HepG2 (cell line): ENCODE data around the gene LCA5. TPM values are rescaled to one million over a fixed set of nuclear protein-coding genes. Genes with fewer than 3 reads are reported as not detected.

Experiments
- AKAP8 ChIP-seq: sonication (generic); formaldehyde crosslinking; IDR thresholded peaks from 2 replicates; pipeline ENCODE4 v1.5.1; 2020; ENCODE audit warnings: mild to moderate bottlenecking, missing genetic modification reagents
- GLI4 ChIP-seq: sonication (generic); formaldehyde crosslinking; IDR thresholded peaks from 2 replicates; pipeline ENCODE4 v1.5.1; 2020; ENCODE audit warnings: missing genetic modification reagents, mild to moderate bottlenecking, moderate library complexity, borderline replicate concordance
- HMG20B ChIP-seq: conservative IDR thresholded peaks from 2 replicates; pipeline ENCODE4 v1.6.1; 2016; ENCODE audit warnings: missing genetic modification reagents, missing compliant biosample characterization
- HOXD1 ChIP-seq: sonication (generic); formaldehyde crosslinking; IDR thresholded peaks from 2 replicates; pipeline ENCODE4 v1.5.0; 2020; ENCODE audit warnings: missing genetic modification reagents
- NAIF1 ChIP-seq: sonication (generic); formaldehyde crosslinking; IDR thresholded peaks from 2 replicates; pipeline ENCODE4 v1.5.0; 2020; ENCODE audit warnings: mild to moderate bottlenecking, missing genetic modification reagents, borderline replicate concordance
- NR2C2 ChIP-seq: sonication (generic); formaldehyde crosslinking; IDR thresholded peaks from 2 replicates; pipeline ENCODE4 v1.4.0; 2020; ENCODE audit warnings: missing genetic modification reagents, mild to moderate bottlenecking, moderate library complexity, borderline replicate concordance
- PRMT3 ChIP-seq: sonication (generic); formaldehyde crosslinking; IDR thresholded peaks from 2 replicates; pipeline ENCODE4 v1.8.1; 2022; ENCODE audit warnings: low read depth, mild to moderate bottlenecking, moderate library complexity, missing genetic modification reagents, borderline replicate concordance
- SP2 ChIP-seq: sonication (generic); formaldehyde crosslinking; IDR thresholded peaks from 2 replicates; pipeline ENCODE4 v1.5.1; 2020; ENCODE audit warnings: mild to moderate bottlenecking, missing genetic modification reagents
- ZNF543 ChIP-seq: sonication (generic); formaldehyde crosslinking; IDR thresholded peaks from 2 replicates; pipeline ENCODE4 v1.4.0; 2020; ENCODE audit warnings: mild to moderate bottlenecking, missing genetic modification reagents
- ZNF550 ChIP-seq: sonication (generic); formaldehyde crosslinking; IDR thresholded peaks from 2 replicates; pipeline ENCODE4 v1.4.0; 2020; ENCODE audit warnings: mild to moderate bottlenecking, missing genetic modification reagents, borderline replicate concordance
- ZNF652 ChIP-seq: IDR thresholded peaks from 2 replicates; pipeline ENCODE4 v1.6.1; 2016; ENCODE audit warnings: low read depth, borderline replicate concordance
- polyA plus RNA-seq, 8 experiments: library from polyadenylated mRNA; depleted of rRNA in 3 of 8; stranded (reverse) in 7 of 8; unstranded in 1 of 8; fragments of >200 nt; fragmentation: Illumina TruSeq in 4 of 8; extraction: Trizol in 4 of 8; gene quantifications; 2 replicates each; pipeline versions ENCODE4 v1.2.1 to v1.2.3, GENCODE V29; 2011 to 2016; ENCODE audit warnings: low read depth in 4 of 8, missing spikeins in 1 of 8, mixed read lengths in 1 of 8; ENCODE audit not compliant: insufficient read depth in 1 of 8
- total RNA-seq, 5 experiments: library from RNA; depleted of rRNA; stranded (reverse); fragments of >200 nt; fragmentation: Illumina TruSeq; extraction: Trizol; gene quantifications; 2 replicates each; pipeline ENCODE4 v1.2.3, GENCODE V29; 2016; ENCODE audit warnings: low read depth in 1 of 5
- TF ChIP-seq, protein P1 (sequence below): sonication (generic); formaldehyde crosslinking; IDR thresholded peaks from 2 replicates; pipeline ENCODE4 v1.5.0; 2020; ENCODE audit warnings: missing genetic modification reagents, mild to moderate bottlenecking, borderline replicate concordance
- TF ChIP-seq, protein P2 (sequence below): IDR thresholded peaks from 2 replicates; pipeline ENCODE4 v1.6.1; 2016
- TF ChIP-seq, protein P3 (sequence below): sonication (generic); formaldehyde crosslinking; IDR thresholded peaks from 2 replicates; pipeline ENCODE4 v1.4.0; 2020; ENCODE audit warnings: missing genetic modification reagents
- TF ChIP-seq, protein P4 (sequence below), 2 experiments: fragments of 450-650 bp in 1 of 2; sonication (generic) in 1 of 2; formaldehyde crosslinking; IDR thresholded peaks; 2 replicates each; pipeline versions ENCODE4 v1.5.0 to v1.8.0; 2020 to 2022; ENCODE audit warnings: mild to moderate bottlenecking in 1 of 2, missing genetic modification reagents in 1 of 2
- TF ChIP-seq, protein P5 (sequence below): sonication (generic); formaldehyde crosslinking; IDR thresholded peaks from 2 replicates; pipeline ENCODE4 v1.4.0; 2020; ENCODE audit warnings: missing genetic modification reagents
- TF ChIP-seq, protein P6 (sequence below): conservative IDR thresholded peaks from 2 replicates; pipeline ENCODE4 v1.6.1; 2018; ENCODE audit warnings: missing genetic modification reagents

Gene LCA5
- total and polyA plus RNA-seq, 2 of the 13 experiments (the other 11 are each of a cell fraction or from before 2014, with no cell fraction given) = 0.84 to 4.6 TPM

DNA sequence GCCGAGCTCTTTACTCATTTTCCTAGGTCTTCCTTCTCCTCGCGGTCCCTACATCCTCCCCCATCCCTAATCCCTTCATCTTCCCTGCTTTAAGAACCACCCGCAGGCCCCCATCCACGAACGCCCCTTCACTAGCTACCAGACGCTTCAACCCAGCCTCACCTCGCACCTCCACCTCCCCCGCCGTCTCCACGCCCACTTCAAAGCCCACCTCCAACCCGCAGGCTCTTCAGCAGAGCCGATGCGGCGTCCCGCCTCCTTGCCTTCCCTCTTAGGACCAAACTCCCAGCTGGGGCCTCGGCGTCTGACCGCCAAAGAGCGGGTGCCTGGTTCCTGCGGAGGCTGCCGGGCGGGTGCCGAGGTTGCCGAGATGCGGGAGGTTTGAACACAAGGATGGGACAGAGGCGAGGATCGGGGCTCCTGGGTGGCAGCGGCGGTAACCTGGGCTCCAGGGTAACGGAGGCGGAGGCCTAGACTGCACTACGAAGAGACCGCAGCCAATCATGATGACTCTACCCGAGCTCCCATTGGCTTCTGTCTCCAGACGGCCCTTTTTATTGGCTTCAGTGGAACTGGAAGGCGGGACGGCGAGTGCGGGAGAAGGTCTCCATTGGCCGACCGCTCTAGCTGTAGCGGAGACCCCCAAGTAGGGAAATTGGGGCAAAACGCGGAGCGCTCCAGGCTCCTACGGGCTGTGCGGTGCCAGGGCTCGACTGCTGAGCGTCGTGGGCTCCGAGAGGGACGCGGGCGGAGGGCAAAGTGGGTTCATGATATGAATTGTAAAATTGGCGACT, at the start of gene LCA5 (continued):
- TF ChIP-seq, protein P1, sequence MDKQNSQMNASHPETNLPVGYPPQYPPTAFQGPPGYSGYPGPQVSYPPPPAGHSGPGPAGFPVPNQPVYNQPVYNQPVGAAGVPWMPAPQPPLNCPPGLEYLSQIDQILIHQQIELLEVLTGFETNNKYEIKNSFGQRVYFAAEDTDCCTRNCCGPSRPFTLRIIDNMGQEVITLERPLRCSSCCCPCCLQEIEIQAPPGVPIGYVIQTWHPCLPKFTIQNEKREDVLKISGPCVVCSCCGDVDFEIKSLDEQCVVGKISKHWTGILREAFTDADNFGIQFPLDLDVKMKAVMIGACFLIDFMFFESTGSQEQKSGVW = no peak
- TF ChIP-seq AKAP8 (CRISPR knock-in tag) (no peak), NR2C2 (CRISPR knock-in tag) (no peak), HMG20B (CRISPR knock-in tag) (no peak), SP2 (peak; percentile 97), HOXD1 (CRISPR knock-in tag) (no peak), GLI4 (CRISPR knock-in tag) (no peak), ZNF543 (CRISPR knock-in tag) (0 out of 2 replicates have a peak, but pooled peaks have one; percentile 34), ZNF550 (CRISPR knock-in tag) (no peak), NAIF1 (peak; percentile 99), ZNF652 (no peak), PRMT3 (CRISPR knock-in tag) (peak; percentile 23; the same call in 1 of the 2 replicates)
- TF ChIP-seq, protein P2, sequence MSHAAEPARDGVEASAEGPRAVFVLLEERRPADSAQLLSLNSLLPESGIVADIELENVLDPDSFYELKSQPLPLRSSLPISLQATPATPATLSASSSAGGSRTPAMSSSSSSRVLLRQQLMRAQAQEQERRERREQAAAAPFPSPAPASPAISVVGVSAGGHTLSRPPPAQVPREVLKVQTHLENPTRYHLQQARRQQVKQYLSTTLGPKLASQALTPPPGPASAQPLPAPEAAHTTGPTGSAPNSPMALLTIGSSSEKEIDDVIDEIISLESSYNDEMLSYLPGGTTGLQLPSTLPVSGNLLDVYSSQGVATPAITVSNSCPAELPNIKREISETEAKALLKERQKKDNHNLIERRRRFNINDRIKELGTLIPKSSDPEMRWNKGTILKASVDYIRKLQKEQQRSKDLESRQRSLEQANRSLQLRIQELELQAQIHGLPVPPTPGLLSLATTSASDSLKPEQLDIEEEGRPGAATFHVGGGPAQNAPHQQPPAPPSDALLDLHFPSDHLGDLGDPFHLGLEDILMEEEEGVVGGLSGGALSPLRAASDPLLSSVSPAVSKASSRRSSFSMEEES (CRISPR knock-in tag) = no peak
- TF ChIP-seq, protein P3, sequence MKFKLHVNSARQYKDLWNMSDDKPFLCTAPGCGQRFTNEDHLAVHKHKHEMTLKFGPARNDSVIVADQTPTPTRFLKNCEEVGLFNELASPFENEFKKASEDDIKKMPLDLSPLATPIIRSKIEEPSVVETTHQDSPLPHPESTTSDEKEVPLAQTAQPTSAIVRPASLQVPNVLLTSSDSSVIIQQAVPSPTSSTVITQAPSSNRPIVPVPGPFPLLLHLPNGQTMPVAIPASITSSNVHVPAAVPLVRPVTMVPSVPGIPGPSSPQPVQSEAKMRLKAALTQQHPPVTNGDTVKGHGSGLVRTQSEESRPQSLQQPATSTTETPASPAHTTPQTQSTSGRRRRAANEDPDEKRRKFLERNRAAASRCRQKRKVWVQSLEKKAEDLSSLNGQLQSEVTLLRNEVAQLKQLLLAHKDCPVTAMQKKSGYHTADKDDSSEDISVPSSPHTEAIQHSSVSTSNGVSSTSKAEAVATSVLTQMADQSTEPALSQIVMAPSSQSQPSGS (CRISPR knock-in tag) = no peak; the same call in 1 of the 2 replicates
- TF ChIP-seq, protein P4, sequence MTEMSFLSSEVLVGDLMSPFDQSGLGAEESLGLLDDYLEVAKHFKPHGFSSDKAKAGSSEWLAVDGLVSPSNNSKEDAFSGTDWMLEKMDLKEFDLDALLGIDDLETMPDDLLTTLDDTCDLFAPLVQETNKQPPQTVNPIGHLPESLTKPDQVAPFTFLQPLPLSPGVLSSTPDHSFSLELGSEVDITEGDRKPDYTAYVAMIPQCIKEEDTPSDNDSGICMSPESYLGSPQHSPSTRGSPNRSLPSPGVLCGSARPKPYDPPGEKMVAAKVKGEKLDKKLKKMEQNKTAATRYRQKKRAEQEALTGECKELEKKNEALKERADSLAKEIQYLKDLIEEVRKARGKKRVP (CRISPR knock-in tag; IDR thresholded peaks at IDR 0.05) = no peak; a peak in 1 of 4 replicates
- TF ChIP-seq, protein P5, sequence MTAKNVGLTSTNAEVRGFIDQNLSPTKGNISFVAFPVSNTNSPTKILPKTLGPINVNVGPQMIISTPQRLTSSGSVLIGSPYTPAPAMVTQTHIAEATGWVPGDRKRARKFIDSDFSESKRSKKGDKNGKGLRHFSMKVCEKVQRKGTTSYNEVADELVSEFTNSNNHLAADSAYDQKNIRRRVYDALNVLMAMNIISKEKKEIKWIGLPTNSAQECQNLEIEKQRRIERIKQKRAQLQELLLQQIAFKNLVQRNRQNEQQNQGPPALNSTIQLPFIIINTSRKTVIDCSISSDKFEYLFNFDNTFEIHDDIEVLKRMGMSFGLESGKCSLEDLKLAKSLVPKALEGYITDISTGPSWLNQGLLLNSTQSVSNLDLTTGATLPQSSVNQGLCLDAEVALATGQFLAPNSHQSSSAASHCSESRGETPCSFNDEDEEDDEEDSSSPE (CRISPR knock-in tag) = 0 out of 2 replicates have a peak, but pooled peaks have one; percentile 14
- TF ChIP-seq, protein P6, sequence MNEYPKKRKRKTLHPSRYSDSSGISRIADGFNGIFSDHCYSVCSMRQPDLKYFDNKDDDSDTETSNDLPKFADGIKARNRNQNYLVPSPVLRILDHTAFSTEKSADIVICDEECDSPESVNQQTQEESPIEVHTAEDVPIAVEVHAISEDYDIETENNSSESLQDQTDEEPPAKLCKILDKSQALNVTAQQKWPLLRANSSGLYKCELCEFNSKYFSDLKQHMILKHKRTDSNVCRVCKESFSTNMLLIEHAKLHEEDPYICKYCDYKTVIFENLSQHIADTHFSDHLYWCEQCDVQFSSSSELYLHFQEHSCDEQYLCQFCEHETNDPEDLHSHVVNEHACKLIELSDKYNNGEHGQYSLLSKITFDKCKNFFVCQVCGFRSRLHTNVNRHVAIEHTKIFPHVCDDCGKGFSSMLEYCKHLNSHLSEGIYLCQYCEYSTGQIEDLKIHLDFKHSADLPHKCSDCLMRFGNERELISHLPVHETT (CRISPR knock-in tag) = 0 out of 2 replicates have a peak, but pooled peaks have one; percentile 23
